Mucosa of rectum (tissue), 2 donors: ENCODE data around the gene DYRK2.

ENCODE experiments used
- H3K27ac ChIP-seq, 2 donors: one replicate each; pipeline ENCODE4 v1.7.0; 2013; ENCODE audit warnings: inconsistent platforms in 2 of 2, low read depth in 2 of 2, low read length in 2 of 2
- H3K27me3 ChIP-seq, 2 donors: one replicate each; pipeline ENCODE4 v1.7.0; 2013; ENCODE audit warnings: low read length in 2 of 2; ENCODE audit not compliant: control insufficient read depth in 2 of 2, insufficient read depth in 2 of 2
- H3K36me3 ChIP-seq, 2 donors: one replicate each; pipeline ENCODE4 v1.7.0; 2013; ENCODE audit warnings: low read length in 2 of 2; ENCODE audit not compliant: control insufficient read depth in 2 of 2, insufficient read depth in 2 of 2
- H3K4me1 ChIP-seq, 2 donors: one replicate each; pipeline ENCODE4 v1.7.0; 2013; ENCODE audit warnings: low read length in 2 of 2, mild to moderate bottlenecking in 1 of 2; ENCODE audit not compliant: control insufficient read depth in 2 of 2, insufficient read depth in 2 of 2
- H3K4me3 ChIP-seq, 2 donors: one replicate each; pipeline ENCODE4 v1.7.0; 2013; ENCODE audit warnings: low read length in 2 of 2
- H3K9ac ChIP-seq, 2 donors: one replicate each; pipeline ENCODE4 v1.7.0; 2013; ENCODE audit warnings: low read length in 2 of 2, low read depth in 1 of 2, mild to moderate bottlenecking in 1 of 2
- H3K9me3 ChIP-seq, 2 donors: one replicate each; pipeline ENCODE4 v1.7.0; 2013; ENCODE audit warnings: low read length in 2 of 2; ENCODE audit not compliant: control insufficient read depth in 2 of 2
- donor health status: healthy.
- donor health status: Normal muscosa, but diverticular disease.

The DYRK2 gene

GRCh38 chr12:67624355-67624754, 24.2 kb upstream of the DYRK2 start:
- no peak overlapping the region for H3K9ac ChIP-seq
- H3K4me1 ChIP-seq: peaks cover 0 to 8% of the 10 kb centered on the region in 2 donors
- no peak overlapping the region for H3K4me3 ChIP-seq
- no peaks in the 10 kb centered on the region for H3K27me3 ChIP-seq
- no peaks in the 10 kb centered on the region for H3K9me3 ChIP-seq
- no peak overlapping the region for H3K27ac ChIP-seq
- no peaks in the 10 kb centered on the region for H3K36me3 ChIP-seq

- Histone ChIP-seq H3K9me3 (no peaks in the 10 kb centered on the region), H3K27ac (no peak overlapping the region), H3K4me1 (peaks cover 0 to 8% of the 10 kb centered on the region in 2 donors), H3K36me3 (no peaks in the 10 kb centered on the region), H3K9ac (no peak overlapping the region), H3K27me3 (no peaks in the 10 kb centered on the region), H3K4me3 (no peak overlapping the region)
Measured at GRCh38 chr12:67625004-67625403, 23.5 kb upstream of the DYRK2 start.

GRCh38 chr12:67626156-67626555, 22.4 kb upstream of the DYRK2 start:
- no peaks in the 10 kb centered on the region for H3K27me3 ChIP-seq
- no peaks in the 10 kb centered on the region for H3K36me3 ChIP-seq
- H3K4me3 ChIP-seq: no peak overlapping the region

GRCh38 chr12:67630373-67631088, 18.0 kb upstream of the DYRK2 start:
- Histone ChIP-seq H3K9me3 (no peaks in the 10 kb centered on the region), H3K4me3 (peak overlapping the region in 1 of 2 donors; percentile 14), H3K27ac (peak overlapping the region in 1 of 2 donors; percentile 10), H3K36me3 (no peaks in the 10 kb centered on the region), H3K9ac (no peak overlapping the region), H3K27me3 (no peaks in the 10 kb centered on the region), H3K4me1 (no peaks in the 10 kb centered on the region)

More at GRCh38 chr12:67626156-67626555, 22.4 kb upstream of the DYRK2 start:
- Histone ChIP-seq H3K27ac (no peak overlapping the region), H3K9ac (no peak overlapping the region), H3K4me1 (peaks cover 0 to 6% of the 10 kb centered on the region in 2 donors), H3K9me3 (no peaks in the 10 kb centered on the region)

- Histone ChIP-seq H3K36me3 (no peaks in the 10 kb centered on the region), H3K9ac (no peak overlapping the region), H3K4me1 (no peaks in the 10 kb centered on the region), H3K4me3 (no peak overlapping the region), H3K27me3 (no peaks in the 10 kb centered on the region), H3K9me3 (no peaks in the 10 kb centered on the region), H3K27ac (no peak overlapping the region)
Measured at GRCh38 chr12:67632005-67632404, 16.5 kb upstream of the DYRK2 start.

- no peak overlapping the region for H3K4me3 ChIP-seq
- no peak overlapping the region for H3K9ac ChIP-seq
- H3K36me3 ChIP-seq: no peaks in the 10 kb centered on the region
- no peaks in the 10 kb centered on the region for H3K4me1 ChIP-seq
- H3K9me3 ChIP-seq: no peaks in the 10 kb centered on the region
- no peaks in the 10 kb centered on the region for H3K27me3 ChIP-seq
- no peak overlapping the region for H3K27ac ChIP-seq
Measured at GRCh38 chr12:67633024-67633610, 15.4 kb upstream of the DYRK2 start.

GRCh38 chr12:67633708-67634107, 14.8 kb upstream of the DYRK2 start:
- no peak overlapping the region for H3K4me3 ChIP-seq
- H3K27me3 ChIP-seq: no peaks in the 10 kb centered on the region
- no peaks in the 10 kb centered on the region for H3K4me1 ChIP-seq

GRCh38 chr12:67634303-67634761, 14.2 kb upstream of the DYRK2 start:
- Histone ChIP-seq H3K9ac (no peak overlapping the region), H3K27ac (no peak overlapping the region), H3K4me1 (no peaks in the 10 kb centered on the region), H3K27me3 (no peaks in the 10 kb centered on the region), H3K4me3 (no peak overlapping the region), H3K36me3 (no peaks in the 10 kb centered on the region), H3K9me3 (no peaks in the 10 kb centered on the region)

More at GRCh38 chr12:67633708-67634107, 14.8 kb upstream of the DYRK2 start:
- H3K9ac ChIP-seq: no peak overlapping the region
- no peaks in the 10 kb centered on the region for H3K9me3 ChIP-seq
- H3K36me3 ChIP-seq: no peaks in the 10 kb centered on the region
- H3K27ac ChIP-seq: no peak overlapping the region

- Histone ChIP-seq H3K9ac (no peak overlapping the region), H3K36me3 (no peaks in the 10 kb centered on the region), H3K9me3 (no peaks in the 10 kb centered on the region), H3K27me3 (no peaks in the 10 kb centered on the region), H3K27ac (no peak overlapping the region), H3K4me3 (no peak overlapping the region), H3K4me1 (no peaks in the 10 kb centered on the region)
Measured at GRCh38 chr12:67637718-67638117, 10.8 kb upstream of the DYRK2 start.

GRCh38 chr12:67638694-67639093, 9.9 kb upstream of the DYRK2 start:
- Histone ChIP-seq H3K36me3 (no peaks in the 10 kb centered on the region), H3K9me3 (no peaks in the 10 kb centered on the region), H3K4me3 (no peak overlapping the region), H3K27ac (no peak overlapping the region), H3K9ac (no peak overlapping the region), H3K4me1 (no peaks in the 10 kb centered on the region), H3K27me3 (no peaks in the 10 kb centered on the region)
